HCT116 (cell line): ENCODE results near the gene ACER1. TPM values are rescaled to one million over a fixed set of nuclear protein-coding genes. Genes with fewer than 3 reads are reported as not detected.

Experiments
- ATAC-seq: fragments of 200-7000 bp; cut with Tn5 transposase; 2 replicates; pipeline ENCODE4 v1.9.1; 2020; ENCODE audit warnings: mild to moderate bottlenecking, moderate library complexity
- BruUV-seq: library from RNA; stranded (reverse); fragments of 400-500 nt; replicated peaks from 2 replicates; lab custom pipeline; 2021; lab: Mats Ljungman, UMichigan
- CTCF ChIA-PET: fragments of 300-600 bp; sonication (Branson Sonifier 250); formaldehyde crosslinking; loops from one replicate; lab custom pipeline; 2021; ENCODE audit warnings: antibody characterized with exemption; lab: Charles Lee
- POLR2A ChIA-PET: fragments of 300-600, 350-600 bp; sonication (Branson Sonifier 250); formaldehyde crosslinking; loops from one replicate; lab custom pipeline; 2021; ENCODE audit warnings: antibody characterized with exemption; lab: Charles Lee
- RAD21 ChIA-PET, 2 experiments: fragments of 300-600 bp; sonication (Branson Sonifier 250); formaldehyde crosslinking; loops; one replicate each; lab custom pipeline; 2023; ENCODE audit warnings: low total read pairs in 2 of 2; ENCODE audit not compliant: uncharacterized antibody in 2 of 2, unreplicated experiment in 2 of 2, low non-redundant PET in 1 of 2; lab: Charles Lee
- DNase-seq: peaks from one replicate; pipeline ENCODE4 v3.0.0-alpha.2; 2010; ENCODE audit warnings: low read depth, low spot score
- H2AFZ ChIP-seq: fragments of 200-600 bp; shearing (Covaris generic), sonication (generic); 2 replicates; pipeline ENCODE4 v1.6.1; 2017; ENCODE audit warnings: low read depth, mixed run types, mixed read lengths, antibody characterized with exemption, low read length; ENCODE audit not compliant: poor library complexity, severe bottlenecking
- H3K27ac ChIP-seq: 2 replicates; pipeline ENCODE4 v1.5.1; 2012; ENCODE audit warnings: low read depth, low read length
- H3K27me3 ChIP-seq: fragments of 200-600 bp; sonication (generic); 2 replicates; pipeline ENCODE4 v1.6.1; 2016; ENCODE audit warnings: mixed run types, low read length, mixed read lengths; ENCODE audit not compliant: insufficient read depth
- H3K36me3 ChIP-seq, 2 experiments: fragments of 200-500 bp in 1 of 2; fragments of 200-600 bp in 1 of 2; sonication (Bioruptor generic) in 1 of 2; sonication (generic) in 1 of 2; 2 replicates each; pipeline versions ENCODE4 v1.5.1 to v1.6.1; 2014 to 2016; ENCODE audit warnings: low read length in 2 of 2, inconsistent platforms in 1 of 2, mixed read lengths in 1 of 2, mixed run types in 1 of 2; ENCODE audit not compliant: insufficient read depth in 2 of 2, control insufficient read depth in 1 of 2
- H3K4me1 ChIP-seq, 2 experiments: fragments of 200-600 bp in 1 of 2; sonication (generic) in 1 of 2; 2 replicates each; pipeline versions ENCODE4 v1.5.1 to v1.6.1; 2012 to 2017; ENCODE audit warnings: low read length in 2 of 2, inconsistent platforms in 1 of 2, mild to moderate bottlenecking in 1 of 2, mixed read lengths in 1 of 2, mixed run types in 1 of 2, moderate library complexity in 1 of 2; ENCODE audit not compliant: insufficient read depth in 2 of 2, control insufficient read depth in 1 of 2
- H3K4me2 ChIP-seq: fragments of 200-600 bp; sonication (generic); 2 replicates; pipeline ENCODE4 v1.6.1; 2017; ENCODE audit warnings: mixed run types, low read length, mixed read lengths
- H3K4me3 ChIP-seq, 2 experiments: fragments of 200-600 bp in 1 of 2; sonication (generic) in 1 of 2; replicated peaks in 1 of 2; 2 replicates each; pipeline ENCODE4 v1.5.1; 2011 to 2016; ENCODE audit warnings: low read length in 2 of 2, control low read depth in 1 of 2, low read depth in 1 of 2, mild to moderate bottlenecking in 1 of 2, mixed read lengths in 1 of 2, mixed run types in 1 of 2
- H3K79me2 ChIP-seq: fragments of 200-600 bp; sonication (generic); 2 replicates; pipeline ENCODE4 v1.6.1; 2017; ENCODE audit warnings: mild to moderate bottlenecking, mixed run types, low read length, moderate library complexity, mixed read lengths; ENCODE audit not compliant: insufficient read depth
- H3K9ac ChIP-seq: fragments of 200-600 bp; sonication (generic); 2 replicates; pipeline ENCODE4 v1.6.1; 2016; ENCODE audit warnings: low read length, mixed read lengths
- H3K9me2 ChIP-seq: fragments of 200-600 bp; sonication (generic), shearing (Covaris generic); 2 replicates; pipeline ENCODE4 v1.6.1; 2017; ENCODE audit warnings: mixed run types, mild to moderate bottlenecking, moderate library complexity; ENCODE audit not compliant: insufficient read depth
- H3K9me3 ChIP-seq, 2 experiments: fragments of 200-500 bp in 1 of 2; fragments of 200-600 bp in 1 of 2; sonication (Bioruptor generic) in 1 of 2; sonication (generic) in 1 of 2; 2 replicates each; pipeline ENCODE4 v1.6.1; 2014 to 2017; ENCODE audit warnings: low read length in 2 of 2, mixed read lengths in 2 of 2, inconsistent platforms in 1 of 2, low read depth in 1 of 2, mild to moderate bottlenecking in 1 of 2, mixed run types in 1 of 2, moderate library complexity in 1 of 2; ENCODE audit not compliant: control insufficient read depth in 1 of 2, insufficient read depth in 1 of 2
- H4K20me1 ChIP-seq: fragments of 200-600 bp; sonication (generic), shearing (Covaris generic); 2 replicates; pipeline ENCODE4 v1.6.1; 2017; ENCODE audit warnings: mixed run types, mild to moderate bottlenecking, moderate library complexity; ENCODE audit not compliant: insufficient read depth
- CEBPB ChIP-seq: IDR thresholded peaks from 2 replicates; pipeline ENCODE4 v1.6.1; 2012; ENCODE audit warnings: low read depth
- EZH2 ChIP-seq: fragments of 200-600 bp; sonication (generic); IDR thresholded peaks from 2 replicates; pipeline ENCODE4 v1.6.1; 2017; ENCODE audit warnings: antibody characterized with exemption, mixed run types
- RAD21 ChIP-seq: IDR thresholded peaks from 2 replicates; pipeline ENCODE4 v1.6.1; 2012; ENCODE audit warnings: low read depth, mild to moderate bottlenecking
- YY1 ChIP-seq: IDR thresholded peaks from 2 replicates; pipeline ENCODE4 v1.6.1; 2011; ENCODE audit warnings: low read length, low read depth, moderate library complexity, mild to moderate bottlenecking; ENCODE audit not compliant: insufficient replicate concordance; ENCODE audit errors: extremely low read depth
- intact Hi-C: fragments of 100-400 bp; cut with micrococcal nuclease; formaldehyde crosslinking; loops from 2 replicates; pipeline ENCODE4 v1.10.0; 2022
- total RNA-seq: library from RNA; stranded (reverse); gene quantifications from one replicate; pipeline ENCODE4 v1.2.1, GENCODE V29; 2021; ENCODE audit not compliant: unreplicated experiment
- TF ChIP-seq, protein P1 (sequence below): IDR thresholded peaks from 2 replicates; pipeline ENCODE4 v1.6.1; 2011; ENCODE audit warnings: mild to moderate bottlenecking, low read length, moderate library complexity; ENCODE audit not compliant: insufficient replicate concordance; ENCODE audit errors: extremely low read depth

Gene ACER1
- total RNA-seq, 1 experiment from 2014 or later = not detected

DNA sequence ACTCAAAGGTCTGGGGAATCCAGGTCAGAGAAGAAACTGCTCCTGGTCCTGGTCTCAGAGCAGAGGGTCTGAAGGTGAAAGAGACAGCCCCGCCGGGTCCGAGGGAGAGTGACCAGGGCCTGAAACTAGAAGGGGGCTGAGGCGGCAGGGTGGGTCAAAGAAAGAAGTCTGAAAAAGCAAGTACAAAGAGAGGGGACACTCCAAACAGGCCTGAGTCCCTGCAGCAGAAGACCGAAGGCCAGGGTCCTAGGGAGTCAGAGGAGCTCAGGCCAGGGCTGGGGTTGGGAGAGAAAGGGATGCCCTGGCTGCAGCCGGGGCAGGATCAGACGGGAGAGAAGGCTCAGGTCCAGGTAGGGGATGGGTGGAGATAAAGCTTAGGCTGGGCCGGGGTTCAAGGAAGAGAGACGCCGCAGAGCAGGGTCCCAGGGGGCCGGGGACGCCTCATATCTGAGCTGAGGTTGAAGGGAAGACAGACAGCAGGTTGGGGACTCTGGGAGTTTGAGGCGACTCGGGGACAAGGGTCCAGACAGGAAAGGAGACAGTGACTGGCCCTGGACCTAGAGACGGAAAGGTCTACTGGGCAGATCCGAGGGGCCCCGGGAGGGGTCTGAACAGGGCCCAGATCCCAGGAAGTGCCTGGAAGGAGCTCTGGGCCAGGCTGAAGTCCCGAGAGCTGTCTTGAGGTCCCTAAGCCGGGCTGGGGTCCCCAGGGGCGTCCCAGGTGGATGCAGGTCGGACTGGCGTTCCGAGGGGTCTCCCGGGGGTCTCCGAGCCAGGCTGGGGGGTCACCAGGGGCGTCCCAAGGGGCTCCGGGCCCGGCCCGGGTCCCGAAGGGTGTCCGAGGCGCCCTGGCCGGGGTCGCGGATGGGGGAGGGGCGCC is 54.4 kb downstream of the ACER1 start:
- Histone ChIP-seq H4K20me1 (no peaks in the 10 kb centered on the region), H3K4me3 (peak overlapping the region; percentile 90 to 92), H3K27me3 (no peaks in the 10 kb centered on the region), H2AFZ (no peak overlapping the region), H3K9ac (peak overlapping the region; percentile 88), H3K9me2 (no peaks in the 10 kb centered on the region), H3K4me1 (peaks cover 8 to 13% of the 10 kb centered on the region in 2 experiments), H3K36me3 (peaks cover 7 to 8% of the 10 kb centered on the region in 2 experiments; a peak in 2 of 4 replicates), H3K9me3 (no peaks in the 10 kb centered on the region), H3K4me2 (peak overlapping the region; percentile 97), H3K79me2 (peaks cover 55% of the 10 kb centered on the region), H3K27ac (peak overlapping the region; percentile 77)
- ChIA-PET CTCF (no interaction called here), RAD21 (interaction anchor here in 1 of 2 experiments (0.7 kb wide), 1 partner anchor 57 kb away, joined by 3 read pairs; no protein-coding TSS in a partner anchor), POLR2A (no interaction called here)
- TF ChIP-seq RAD21 = no peak
- no peak for TF ChIP-seq EZH2
- no peak for TF ChIP-seq YY1
- no peak for TF ChIP-seq CEBPB
- TF ChIP-seq, protein P1, sequence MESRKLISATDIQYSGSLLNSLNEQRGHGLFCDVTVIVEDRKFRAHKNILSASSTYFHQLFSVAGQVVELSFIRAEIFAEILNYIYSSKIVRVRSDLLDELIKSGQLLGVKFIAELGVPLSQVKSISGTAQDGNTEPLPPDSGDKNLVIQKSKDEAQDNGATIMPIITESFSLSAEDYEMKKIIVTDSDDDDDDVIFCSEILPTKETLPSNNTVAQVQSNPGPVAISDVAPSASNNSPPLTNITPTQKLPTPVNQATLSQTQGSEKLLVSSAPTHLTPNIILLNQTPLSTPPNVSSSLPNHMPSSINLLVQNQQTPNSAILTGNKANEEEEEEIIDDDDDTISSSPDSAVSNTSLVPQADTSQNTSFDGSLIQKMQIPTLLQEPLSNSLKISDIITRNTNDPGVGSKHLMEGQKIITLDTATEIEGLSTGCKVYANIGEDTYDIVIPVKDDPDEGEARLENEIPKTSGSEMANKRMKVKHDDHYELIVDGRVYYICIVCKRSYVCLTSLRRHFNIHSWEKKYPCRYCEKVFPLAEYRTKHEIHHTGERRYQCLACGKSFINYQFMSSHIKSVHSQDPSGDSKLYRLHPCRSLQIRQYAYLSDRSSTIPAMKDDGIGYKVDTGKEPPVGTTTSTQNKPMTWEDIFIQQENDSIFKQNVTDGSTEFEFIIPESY = no peak
- DNase-seq = no peak
- BruUV-seq = no TSS peak
- ATAC-seq = no peak
- intact Hi-C loops = no loop called here
